ENCODE measurements around the gene RNGTT.

GRCh38 chr6:88695937-88696336, 267.5 kb downstream of the RNGTT start:
- TF ChIP-seq ZSCAN16 (tag by site-specific recombination; IDR thresholded peaks at IDR 0.05), result no peak
- TF ChIP-seq ZNF558 (tag by site-specific recombination; IDR thresholded peaks at IDR 0.05), result no peak
- no peak for TF ChIP-seq CTCF (tag by site-specific recombination; IDR thresholded peaks at IDR 0.05)
- no peak for TF ChIP-seq REST (tag by site-specific recombination; IDR thresholded peaks at IDR 0.05)
- no peak for TF ChIP-seq ATF2 (tag by site-specific recombination; IDR thresholded peaks at IDR 0.05; ENCODE audit: low read depth)
- no peak for TF ChIP-seq ZNF19 (tag by site-specific recombination; IDR thresholded peaks at IDR 0.05; ENCODE audit: low read depth)
- no peak for TF ChIP-seq ZNF530 (tag by site-specific recombination; IDR thresholded peaks at IDR 0.05; ENCODE audit: low read depth)
- TF ChIP-seq OVOL3 (tag by site-specific recombination; IDR thresholded peaks at IDR 0.05), result no peak
- no peak for TF ChIP-seq HOXD13 (CRISPR knock-in tag; IDR thresholded peaks at IDR 0.05; ENCODE audit: borderline replicate concordance)
- TF ChIP-seq ZNF670 (tag by site-specific recombination; IDR thresholded peaks at IDR 0.05; ENCODE audit: low read depth), result no peak
- TF ChIP-seq ZNF513 (tag by site-specific recombination; IDR thresholded peaks at IDR 0.05), result no peak

Data from HEK293 (cell line).